Measurements from ENCODE around the gene BMERB1.

Gene BMERB1

GRCh38 chr16:15608398-15609285 is 174.3 kb downstream of the BMERB1 start:
- no peak for DNase-seq

- DNase-seq = no peak
These were observed 174.9 kb downstream of the BMERB1 start for GRCh38 chr16:15609286-15609649.

GRCh38 chr16:15610369-15610871 is 176.0 kb downstream of the BMERB1 start:
- no peak for DNase-seq

GRCh38 chr16:15611610-15612009 is 177.2 kb downstream of the BMERB1 start:
- no peak for DNase-seq

GRCh38 chr16:15613676-15614075 is 179.3 kb downstream of the BMERB1 start:
- no peak for DNase-seq

DNA sequence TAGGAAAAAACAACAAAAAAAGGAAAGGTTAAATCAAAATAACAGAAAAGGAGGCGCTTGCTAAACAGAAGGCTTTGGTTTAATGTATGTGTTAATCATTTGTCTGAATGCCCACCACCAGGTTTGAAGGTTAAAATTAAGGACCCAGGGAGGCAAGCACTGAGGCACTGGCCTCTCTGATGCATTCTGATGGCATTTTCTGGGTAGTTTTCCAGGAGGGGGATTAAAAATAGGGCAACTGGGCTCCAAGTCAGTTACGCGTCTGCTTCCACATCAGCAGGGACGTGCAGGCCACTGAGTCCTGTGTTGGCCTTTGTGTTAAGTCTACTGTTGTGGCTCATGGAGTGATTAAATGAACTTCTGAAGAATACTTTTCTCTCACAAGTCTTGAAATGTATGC is 181.6 kb downstream of the BMERB1 start:
- DNase-seq = no peak

DNA sequence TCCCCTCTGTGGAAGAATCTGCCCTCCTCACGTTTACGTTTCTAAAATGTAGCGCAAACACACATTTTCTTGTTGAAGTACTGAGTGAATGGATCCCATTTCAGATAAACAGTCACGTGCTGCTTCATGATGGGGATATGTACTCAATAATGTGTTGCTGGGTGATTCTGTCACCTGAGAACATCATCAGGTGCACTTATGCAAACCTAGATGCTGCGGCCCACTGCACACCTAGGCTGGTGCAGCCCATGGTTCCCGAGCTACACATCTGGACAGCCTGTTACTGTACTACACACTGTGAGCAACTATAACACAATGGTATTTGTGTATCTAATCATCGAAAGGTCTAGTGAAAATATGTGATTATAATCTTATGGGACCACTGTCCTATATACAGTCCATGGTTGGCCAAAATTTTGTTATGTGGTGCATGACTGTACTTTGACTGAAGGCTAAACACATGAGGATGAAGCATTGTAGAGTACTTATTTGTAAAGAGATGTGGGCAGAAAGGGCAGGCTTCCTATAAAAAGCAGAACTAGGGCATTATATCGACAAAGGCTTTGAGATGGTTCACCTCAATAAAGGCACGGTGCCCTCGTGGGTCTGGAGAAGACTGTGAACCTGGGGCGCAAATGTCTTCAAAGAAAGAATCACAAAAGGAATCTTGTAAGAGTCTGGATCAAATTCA is 182.2 kb downstream of the BMERB1 start:
- no peak for DNase-seq

DNA sequence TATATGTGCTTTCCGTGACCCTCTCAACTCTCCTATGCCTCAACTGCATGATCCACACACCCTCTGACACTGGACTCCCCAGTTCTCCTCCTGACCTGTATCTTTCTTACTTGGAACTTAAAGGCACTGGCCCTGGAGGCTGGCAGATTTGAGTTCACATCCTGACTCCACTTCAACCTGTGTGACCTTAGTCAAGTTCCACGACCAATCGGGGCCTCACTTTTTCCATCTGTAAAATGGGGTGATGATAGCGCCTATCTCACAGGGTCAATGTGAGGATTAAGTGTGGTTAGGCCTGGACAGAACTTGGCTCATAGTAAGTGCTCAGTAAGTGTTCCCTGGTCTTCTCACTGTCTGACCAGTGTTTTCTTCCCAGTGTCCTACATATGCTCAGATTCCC is 183.5 kb downstream of the BMERB1 start:
- DNase-seq = no peak

DNA sequence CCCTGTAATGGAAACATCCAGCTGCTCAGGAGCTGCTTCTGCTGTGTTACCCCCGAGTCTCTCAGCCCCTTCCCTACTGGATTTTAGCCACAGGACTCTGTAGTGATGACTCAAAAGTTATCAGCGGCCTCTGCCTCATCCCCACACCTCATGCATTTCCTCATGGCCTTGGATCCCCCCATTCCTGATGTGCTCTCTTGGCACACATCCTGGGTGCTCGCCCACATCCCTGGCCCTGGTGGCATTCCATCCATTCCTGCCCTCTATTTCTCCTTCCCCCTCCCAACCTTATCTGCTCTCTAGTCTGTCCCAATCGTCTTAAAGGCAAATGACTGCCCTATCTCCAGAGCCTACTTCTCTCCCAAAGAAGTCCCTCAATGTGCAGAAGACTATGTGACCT is 184.0 kb downstream of the BMERB1 start:
- DNase-seq = no peak

DNA sequence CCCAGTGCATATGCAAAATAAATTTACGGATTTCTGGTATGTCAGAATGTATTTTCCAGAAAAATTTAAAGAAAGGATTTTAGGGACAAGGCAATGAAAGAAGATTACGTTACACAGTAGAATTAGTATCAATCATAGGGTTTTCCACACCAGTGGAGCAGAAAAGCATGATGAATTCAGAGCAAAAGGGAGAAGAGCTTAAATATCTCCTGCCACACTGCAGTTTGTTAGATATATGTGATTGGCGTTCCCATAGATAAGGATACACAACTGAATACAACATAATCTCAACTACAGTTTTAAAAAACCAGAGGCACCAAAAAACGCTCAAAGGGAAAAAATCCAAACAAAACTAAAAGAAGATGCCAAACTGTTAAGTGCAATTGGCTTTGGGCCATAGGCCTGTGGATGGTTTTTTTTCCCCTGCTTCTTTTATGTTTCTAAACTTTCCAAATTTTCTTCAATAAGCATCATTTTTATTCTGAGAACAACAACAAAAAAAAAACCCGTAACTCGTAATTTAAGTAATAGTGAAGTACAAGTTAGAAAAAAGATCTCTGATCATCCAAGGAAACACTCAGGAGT is 186.3 kb downstream of the BMERB1 start:
- no peak for DNase-seq

- no peak for DNase-seq
These were observed 187.1 kb downstream of the BMERB1 start for GRCh38 chr16:15621456-15621855.

DNA sequence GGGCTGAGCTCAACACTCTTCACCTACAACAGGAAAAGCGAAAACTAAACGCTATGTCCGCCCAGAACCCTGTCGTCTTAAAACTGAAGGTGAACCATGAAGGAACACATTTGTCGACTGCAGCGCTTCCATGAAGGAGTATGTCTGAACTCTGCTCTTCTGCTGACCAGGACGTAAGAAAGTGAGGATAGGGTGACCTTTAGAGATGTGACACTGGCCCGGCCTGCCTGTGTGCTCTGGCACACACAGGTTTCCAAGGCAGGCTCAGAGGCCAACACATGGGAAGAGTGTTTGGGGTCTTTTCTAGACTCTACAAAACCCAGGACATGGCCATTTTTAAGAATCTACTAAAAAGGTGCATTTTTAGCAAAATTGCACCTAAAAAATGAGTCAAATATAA is 187.5 kb downstream of the BMERB1 start:
- DNase-seq = no peak

- no peak for DNase-seq
These were observed 197.5 kb downstream of the BMERB1 start for GRCh38 chr16:15631730-15632409.

DNA sequence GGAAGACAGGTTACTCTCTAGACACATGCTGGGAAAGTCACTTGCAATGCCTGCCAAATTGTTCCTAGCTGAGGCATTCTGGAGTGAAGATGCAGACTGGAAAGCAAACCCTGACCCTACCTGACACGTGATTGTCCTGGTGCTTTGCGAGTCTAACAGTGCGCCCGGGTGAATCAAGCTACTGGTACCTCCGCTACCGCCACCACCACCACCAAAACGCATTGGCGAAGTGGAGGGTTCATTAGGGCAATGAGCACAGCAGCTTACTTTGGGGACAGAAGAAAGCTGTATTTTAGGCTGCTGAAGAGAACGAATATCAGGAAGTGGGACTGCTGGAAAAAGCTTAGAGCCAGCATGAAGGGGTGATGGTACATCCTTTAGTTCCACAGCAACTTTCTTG is 201.5 kb downstream of the BMERB1 start:
- DNase-seq = no peak

- no peak for DNase-seq
These were observed 202.0 kb downstream of the BMERB1 start for GRCh38 chr16:15636392-15636873.
